ENCODE data around the gene DPYD.

The DPYD gene

DNA sequence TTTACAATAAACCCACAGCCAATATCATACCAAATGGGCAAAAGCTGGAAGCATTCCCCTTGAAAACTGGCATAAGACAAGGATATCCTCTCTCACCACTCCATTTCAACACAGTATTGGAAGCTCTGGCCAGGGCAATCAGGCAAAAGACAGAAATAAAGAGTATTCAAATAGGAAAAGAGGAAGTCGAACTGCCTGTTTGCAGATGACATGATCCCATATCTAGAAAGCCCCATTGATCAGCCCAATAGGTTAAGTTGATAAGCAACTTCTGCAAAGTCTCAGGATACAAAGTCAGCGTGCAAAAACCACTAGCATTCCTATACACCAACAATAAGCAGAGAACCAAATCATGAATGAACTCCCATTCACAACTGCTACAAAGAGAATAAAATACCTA lies 235.5 kb downstream of the DPYD start:
- DNase-seq, result no peak

DNA sequence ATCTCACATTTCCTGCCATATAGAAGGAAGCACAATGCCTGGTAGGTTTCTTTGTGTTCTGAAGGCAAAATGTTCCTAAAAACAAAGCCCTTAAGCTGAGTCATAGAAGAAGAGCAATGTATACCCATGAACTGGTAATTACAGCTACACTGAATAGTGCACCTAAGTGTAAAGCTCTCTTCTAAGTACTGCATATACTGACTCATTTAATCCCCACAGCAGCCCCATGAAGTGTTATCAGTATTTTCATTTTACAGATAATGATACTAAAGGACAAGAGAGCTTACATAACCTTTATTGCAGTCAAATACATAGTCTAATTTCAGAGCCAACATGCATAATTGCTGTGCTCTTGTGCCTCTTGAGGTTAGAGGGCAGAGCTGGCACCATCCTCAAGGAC lies 239.9 kb downstream of the DPYD start:
- no peak for DNase-seq

DNA sequence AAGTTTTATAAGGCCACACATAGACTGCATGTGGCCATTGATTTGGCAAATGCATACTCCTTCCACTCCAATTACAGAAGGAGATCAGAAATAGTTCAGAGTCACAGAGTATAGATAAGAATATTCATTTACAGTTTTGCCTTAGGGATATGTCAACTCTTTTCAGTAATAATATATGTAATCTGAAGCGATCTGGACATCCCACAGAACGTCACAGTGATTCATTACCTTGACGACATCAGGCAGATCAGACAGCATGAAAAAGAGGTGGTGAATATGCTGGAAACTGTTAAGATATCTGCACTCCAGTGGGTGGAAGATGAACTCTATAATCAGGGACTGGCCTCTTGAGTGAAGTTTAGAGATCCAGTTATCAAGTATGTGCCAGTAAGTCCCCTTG lies 240.4 kb downstream of the DPYD start:
- DNase-seq, result no peak

DNA sequence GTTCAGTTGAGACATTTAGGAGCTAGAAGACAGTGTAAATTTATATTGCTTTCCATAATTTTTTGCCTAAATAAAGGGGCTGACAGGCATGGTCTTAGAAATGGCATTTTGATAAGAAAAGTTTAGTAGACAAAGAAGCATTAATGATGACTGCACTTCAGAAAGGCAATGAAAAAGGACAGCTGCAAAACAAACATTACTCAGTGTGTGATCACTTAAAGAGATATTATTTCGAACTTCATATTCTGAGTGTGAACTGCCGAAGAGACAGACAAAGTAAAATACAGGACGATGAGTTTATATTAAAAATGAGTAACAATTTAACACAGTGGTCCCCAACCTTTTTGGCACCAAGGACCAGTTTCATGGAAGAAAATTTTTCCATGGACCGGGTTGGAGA lies 243.1 kb downstream of the DPYD start:
- no peak for DNase-seq

DNA sequence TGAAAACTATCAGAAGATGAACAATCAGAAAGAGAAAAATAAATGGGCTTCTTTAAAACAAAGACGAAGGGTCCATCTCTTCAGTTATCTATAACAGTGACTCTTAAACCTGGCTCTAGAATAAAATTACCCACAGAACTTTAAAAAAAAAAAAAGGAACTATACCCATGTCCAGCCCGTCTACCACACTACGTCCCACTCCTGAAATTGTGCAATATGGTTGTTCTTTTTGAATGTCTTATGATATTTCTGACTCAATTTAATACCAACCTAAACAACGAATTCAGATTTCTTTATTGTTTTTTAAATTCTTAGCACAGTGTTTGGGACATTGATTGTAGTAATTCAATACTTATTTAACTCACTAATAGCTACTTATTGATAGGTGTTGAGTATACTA lies 246.3 kb downstream of the DPYD start:
- no peak for DNase-seq

DNA sequence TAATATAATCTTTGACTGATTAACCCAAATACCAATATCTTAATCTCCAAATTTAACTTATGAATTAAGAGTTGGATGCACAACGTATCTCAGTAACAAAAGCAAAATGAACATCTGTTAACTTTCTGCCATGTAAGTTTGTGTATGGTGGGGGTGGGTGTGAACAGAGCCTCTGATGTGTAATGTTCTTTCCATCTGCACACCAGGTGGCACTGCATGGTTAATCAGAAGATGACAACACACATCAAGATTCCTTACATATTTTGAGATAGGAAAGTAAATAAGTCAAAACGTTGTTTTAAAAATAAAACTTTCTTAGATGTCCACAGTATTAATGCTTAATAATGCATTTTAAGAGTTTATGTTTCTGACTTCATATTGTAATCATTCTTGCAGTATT lies 251.9 kb downstream of the DPYD start:
- DNase-seq, result no peak

DNA sequence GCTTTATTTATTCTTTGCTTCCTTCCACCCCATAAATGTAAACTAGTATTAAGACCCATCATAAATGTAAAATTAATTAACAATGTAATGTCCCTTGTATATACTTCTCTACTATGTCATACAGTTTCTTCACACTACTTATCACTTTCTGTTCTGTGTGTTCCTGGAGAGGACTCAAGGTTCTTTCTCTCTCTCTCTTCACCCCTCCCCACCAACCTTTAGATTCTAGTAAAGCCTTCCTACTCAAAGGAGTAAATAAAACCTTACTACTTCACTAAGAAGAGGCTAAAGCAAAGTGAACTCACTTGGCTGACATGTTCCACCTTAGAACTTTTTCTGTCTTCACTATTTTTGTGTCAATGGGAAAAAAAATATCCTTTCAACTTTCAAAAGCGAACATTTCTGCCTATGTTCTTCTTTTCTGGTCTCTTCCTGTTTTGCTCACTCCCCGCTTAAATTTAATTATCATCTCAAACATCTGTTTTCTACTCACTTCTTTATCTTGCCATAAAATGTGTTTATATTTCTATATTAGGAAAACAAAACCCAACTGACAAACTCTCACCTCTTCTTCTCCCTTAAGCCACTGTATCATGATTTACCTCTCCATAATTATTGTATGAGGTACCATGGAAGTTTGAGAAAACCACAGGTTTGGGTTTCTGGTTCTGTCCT lies 260.3 kb downstream of the DPYD start:
- DNase-seq, result no peak

DNA sequence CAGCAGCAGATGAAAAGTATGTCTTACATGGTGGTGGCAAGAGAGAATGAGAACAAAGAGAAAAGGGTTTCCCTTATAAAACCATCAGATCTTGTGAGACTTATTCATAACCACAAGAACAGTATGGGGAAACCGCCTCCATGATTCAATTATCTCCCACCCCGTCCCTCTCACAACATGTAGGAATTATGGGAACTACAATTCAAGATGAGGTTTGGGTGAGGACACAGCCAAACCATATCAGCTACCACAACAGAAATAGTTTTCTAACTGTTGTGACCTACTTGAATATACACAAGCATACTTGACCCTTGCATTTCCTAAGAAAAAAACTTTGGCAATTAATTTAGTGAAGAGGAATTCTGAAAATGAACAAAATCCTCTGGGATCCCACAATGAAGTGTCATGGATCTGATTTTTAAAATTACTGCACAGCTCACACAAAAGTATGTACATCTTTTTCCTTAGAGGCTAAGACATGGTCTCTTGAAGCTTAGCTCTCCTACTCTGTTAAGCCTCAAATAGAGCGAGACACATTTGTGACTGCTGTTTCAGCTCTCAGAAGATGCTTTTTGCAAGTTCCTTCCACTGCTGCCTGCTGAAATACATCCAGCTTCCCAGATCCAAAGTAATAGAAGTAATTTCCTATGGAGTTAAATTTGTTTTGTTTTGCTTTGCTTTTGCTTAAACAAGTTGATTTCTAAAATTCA lies 265.8 kb downstream of the DPYD start:
- no peak for DNase-seq

DNA sequence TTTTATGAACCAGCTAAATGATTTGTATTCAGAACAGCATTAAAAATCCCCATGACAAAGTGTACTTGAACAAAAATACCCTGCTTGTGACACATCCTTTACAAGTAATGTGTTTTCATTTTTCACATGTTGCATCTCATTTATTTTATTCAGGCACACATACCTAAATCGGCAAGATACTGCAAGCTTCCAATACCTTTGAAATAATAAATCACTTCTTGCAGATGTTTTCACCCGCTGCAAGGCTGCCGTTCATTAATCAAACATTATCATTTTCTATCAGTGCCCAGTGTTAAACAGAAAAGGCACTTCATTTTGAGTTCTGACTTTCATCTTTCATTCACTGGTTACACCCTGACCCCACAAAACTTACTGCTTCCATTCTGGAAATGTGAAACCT lies 269.6 kb downstream of the DPYD start:
- DNase-seq, result no peak

DNA sequence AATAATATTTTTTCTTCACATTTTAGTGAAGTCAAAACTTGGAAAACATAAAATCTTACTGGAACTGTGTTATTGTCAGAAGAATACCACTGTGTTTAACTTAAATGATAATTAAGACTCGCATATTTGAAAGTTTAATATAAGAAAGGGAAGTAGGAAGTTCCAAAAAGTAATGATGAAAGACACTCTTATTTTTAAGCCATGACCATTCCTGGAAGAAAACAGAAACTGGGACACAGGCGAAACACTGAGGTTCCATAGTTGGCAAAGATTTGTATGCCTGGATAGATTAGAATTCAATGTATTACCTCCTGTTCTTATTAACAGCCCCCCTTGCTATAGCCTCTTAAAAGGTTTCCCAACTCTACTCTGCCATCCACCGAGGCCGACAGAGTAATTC lies 271.2 kb downstream of the DPYD start:
- DNase-seq, result no peak

DNA sequence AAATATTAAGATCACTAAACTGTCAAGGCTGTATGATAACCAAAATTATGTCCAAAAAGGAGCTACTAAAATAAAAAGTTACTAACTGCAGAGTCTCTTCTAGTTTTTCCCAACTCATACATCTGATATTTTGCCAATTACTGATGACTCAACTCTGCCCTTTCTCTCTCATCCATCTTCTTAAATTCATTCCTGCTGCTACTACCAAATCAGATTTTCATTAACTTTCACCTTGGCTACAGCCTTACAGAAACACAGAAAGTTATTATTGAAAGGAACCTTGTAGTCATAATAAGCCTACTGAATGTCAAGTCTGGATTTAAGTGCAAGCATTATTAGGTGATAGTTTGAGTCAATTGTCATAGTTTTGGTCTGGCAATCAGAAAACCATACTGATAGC lies 273.1 kb downstream of the DPYD start:
- DNase-seq, result no peak

DNA sequence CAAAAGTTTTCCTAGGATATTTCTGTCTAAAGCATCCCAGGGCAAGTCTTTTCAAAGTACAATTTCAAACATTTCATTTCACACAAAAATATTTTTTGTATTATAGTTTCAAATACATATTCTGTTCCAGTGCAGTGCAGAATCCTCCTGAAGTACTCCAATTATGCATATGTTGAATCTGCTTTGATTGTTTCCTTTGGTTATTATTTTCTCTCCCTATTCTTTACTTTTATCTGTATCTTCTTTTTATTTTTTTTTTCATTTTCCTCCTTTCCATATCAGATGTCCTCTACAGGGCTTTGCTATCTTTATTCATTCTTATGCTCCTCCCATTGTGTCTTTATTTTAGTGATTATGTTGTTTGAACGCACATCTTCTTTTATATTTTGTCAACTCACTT lies 274.8 kb downstream of the DPYD start:
- DNase-seq, result no peak

DNA sequence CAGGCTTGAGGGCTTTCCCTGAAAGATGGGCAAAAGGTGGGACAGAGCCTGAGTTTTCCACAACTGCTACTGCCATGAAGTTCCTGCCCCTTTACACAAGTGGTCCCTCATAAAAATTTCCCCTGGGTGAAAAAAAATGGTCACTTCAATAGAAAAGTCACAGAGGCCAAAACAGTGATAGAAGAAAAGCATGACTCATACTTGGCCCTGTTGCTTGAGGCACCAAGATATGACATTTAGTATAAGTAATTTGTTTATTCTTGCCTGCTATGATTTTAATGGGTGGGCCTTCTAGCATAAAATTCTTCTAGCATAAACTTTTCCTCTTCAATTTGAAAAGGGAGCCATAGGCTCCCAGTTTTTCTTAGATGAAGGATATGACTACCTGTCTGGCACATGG lies 280.2 kb downstream of the DPYD start:
- no peak for DNase-seq

DNA sequence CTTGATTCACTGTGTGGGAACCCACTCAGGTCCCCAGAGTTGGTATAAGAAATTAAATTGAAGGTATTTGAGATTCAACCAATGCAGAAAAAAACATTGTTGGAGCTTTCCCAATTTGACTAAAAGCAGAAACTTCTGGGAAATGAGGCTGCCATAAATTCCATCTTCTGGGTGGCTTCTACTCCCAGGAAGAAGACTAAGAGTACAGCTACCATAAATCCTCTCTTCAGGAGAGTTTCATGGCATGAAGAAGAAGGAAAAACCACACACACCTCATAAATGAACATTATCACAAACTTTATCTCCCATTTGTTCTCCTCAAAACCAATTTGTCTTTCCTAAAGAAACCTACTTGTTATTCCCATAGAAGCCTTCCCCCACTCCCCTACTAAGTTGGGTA lies 283.9 kb downstream of the DPYD start:
- DNase-seq, result no peak

DNA sequence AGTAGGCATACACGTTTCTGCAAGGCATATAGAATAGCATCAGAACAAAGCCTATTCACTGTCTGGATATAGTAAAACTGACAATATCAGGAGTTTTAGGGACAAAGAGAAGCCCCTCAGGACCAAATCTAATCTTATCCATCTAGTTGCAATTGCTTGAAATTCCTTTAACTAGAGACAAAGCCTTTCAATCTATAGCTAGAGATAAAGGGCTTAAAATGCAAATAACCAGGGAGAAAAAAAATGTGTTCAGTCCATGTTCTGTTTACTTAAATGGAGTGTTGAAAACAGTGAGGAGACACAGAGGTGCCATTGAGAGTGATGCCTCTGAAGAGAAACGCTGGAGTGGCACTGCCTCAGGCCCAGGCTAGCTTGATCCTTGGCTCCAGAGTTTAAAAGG lies 286.1 kb downstream of the DPYD start:
- no peak for DNase-seq

DNA sequence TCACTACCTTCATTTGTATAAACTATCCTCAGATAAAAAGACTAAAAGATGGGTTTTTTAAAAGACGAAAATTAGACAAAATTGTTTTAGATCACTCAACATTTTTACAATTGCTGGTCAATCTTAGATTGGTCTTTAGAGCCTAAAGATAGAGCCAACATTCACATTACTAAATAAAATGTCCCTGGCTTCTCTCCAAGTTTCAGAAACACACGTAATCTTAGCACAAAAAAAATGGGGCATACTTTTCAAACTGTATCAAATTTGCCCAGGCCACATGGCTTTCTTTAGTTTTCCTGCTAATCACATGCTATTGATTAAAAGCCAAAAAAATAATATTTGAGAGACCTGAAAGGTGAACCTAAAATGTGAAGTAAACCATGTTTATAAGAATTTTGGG lies 288.1 kb downstream of the DPYD start:
- no peak for DNase-seq

DNA sequence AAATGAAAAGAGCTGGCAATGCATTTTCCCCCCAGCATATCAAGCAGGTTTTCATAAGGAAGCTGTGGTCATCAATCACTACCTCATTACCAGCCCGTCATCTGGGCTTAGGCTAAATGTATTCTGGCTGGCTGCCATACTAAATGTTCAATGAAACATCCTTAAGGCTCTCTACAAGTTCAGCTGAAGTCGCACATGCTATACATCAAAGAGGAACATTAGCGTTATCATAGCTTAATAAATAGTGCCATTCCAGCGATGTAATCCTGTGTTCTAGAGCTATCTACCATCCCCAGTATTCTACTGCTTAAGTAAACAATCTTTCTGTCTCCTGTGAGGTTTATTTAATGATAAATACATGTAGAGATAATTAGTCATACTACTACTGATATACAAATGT lies 288.8 kb downstream of the DPYD start:
- DNase-seq, result no peak

DNA sequence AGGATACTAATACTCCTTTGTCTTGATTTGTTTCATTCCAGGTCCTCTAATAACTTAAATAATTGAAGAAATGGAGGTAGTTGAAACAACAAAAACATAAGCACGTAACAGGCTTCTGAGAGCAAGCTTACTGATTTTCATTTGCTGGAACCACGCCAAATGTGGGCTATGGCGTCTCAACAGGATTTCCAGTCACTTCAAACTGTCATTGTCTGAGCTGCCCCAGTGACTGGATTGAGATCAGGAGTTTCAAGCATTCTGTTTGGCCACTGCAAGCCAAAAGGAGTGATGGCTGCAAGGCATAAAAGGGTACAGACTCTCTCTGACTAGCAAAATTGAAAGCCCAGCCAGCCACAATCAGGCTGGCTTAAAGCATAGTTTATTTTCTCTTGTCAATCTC lies 289.9 kb downstream of the DPYD start:
- no peak for DNase-seq

DNA sequence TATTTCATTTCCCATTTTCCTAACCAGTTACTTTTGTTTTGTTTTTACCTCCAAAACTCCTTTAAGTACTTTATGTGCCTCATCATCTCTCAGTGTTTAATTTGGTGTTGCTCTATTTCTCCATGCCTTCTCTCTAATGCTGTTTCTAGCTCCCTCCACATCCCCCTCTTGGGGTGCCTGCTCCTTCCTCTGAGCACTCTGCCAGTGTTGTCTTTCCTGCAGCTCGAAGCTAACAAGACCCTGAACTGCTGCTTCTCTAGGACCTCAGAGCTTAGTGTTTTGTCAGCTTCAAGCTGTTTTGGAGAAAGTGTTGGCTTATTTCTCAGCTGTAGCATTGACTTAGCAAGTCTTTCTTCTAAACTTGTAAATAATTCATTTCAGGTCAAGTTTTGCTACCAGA lies 290.6 kb downstream of the DPYD start:
- no peak for DNase-seq

DNA sequence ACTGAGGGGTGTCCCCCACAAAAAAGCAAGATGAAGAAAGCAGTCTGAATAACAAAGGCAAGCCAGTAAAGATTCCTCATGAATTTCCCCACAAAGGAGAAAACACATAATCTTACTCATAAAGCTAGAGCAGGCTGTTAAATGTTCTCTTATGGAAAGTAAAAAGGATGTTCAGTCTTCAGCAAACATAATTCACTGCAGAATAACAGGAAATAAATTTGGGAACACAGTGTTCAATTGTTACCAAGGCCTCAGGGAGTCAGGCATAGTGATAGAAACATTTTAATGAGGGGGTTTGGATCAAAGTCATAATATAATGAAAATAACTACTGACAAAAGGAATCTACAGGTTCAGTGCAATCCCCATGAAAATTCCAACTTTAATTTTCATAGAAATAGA lies 297.6 kb downstream of the DPYD start:
- DNase-seq, result no peak

DNA sequence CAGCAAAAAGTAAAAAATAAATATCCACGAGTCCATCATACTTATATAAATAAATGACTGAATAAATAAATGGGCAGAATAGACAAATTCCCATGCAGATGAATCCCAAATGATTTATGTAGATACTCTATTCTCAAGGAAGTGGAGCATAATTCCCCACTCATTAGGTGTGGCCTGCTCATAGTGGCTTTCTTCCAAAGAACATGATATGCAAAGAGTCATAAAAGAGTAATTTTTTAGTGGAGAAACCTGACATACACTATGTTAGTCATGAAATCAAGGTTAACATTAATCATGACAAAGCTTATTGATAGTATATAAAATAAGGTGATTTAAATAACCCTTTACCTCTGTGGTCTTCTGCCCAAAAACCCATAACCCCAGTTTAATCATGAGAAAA lies 298.9 kb downstream of the DPYD start:
- no peak for DNase-seq

DNA sequence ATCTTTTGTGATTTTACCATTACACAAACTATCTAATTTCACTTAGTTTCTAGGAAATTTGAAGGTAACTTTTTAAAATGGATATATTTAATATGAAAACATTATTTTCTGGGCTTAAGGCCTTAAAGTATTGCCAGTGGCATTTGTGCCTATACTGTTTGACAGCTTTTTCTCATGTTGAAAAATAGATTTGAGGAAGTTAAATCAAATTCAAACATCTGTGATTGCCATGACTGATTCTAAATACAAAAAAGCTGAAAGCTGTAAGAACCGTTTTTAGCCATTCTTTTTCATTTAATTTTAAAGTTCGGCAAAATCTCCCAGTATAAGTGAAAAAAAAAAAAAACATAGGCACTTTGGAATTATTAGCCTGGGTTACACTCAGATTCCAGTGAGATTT lies 301.1 kb downstream of the DPYD start:
- DNase-seq, result no peak

DNA sequence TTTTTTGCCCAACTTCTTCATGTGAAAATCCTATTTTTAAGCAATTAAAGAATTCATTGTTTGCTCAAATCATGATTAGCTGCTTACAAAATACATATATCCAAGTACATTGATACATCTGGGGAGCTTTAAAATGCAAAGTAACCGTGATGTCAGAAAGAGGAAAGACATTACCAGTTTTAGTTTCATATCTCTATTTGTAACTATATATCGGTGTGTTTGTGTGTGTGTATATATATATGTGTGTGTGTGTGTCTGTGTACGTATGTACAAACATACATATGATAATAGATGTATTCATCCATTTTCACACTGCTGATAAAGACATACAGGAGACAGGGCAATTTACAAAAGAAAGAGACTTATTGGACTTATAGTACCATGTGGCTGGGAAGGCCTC lies 310.1 kb downstream of the DPYD start:
- DNase-seq, result no peak

DNA sequence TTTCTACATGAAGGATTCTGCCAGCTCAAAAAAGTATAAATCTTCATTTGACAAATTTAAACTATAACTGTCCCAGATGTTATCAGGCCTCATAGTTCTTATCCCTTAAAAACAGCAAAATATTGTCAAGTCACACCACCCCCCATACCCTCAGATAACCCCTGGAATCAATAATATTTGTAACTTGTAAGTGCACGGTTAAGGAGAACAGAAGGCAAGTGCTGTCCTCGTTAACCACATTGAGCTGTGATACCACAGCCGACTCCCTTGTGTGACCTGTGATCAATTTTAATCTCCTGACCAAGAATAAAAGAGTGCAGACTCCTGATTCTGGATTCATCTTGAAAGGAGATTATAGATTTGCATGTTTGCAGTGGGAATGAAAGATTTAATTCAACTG lies 310.7 kb downstream of the DPYD start:
- DNase-seq, result no peak

DNA sequence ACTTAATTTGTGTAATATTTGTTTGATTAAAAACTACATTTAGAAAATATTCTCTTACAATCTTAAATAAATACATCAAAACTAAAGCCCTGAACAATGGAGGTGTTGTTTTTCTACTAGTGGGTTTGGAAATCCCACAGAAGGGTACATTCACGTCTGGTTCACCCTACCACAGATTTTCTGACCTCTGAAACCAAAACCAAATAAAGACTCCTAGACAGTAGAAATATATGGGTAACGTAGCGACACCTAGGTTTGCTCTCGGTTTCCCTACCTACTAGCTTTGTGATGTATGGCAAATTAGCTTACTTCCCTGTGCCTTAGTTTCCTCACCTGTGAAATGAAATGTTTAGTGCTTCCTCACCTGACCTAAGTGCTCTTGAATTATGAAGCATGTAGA lies 312.6 kb downstream of the DPYD start:
- DNase-seq, result no peak
